ENCODE measurements around the gene ALG5.

Gene ALG5

GRCh38 chr13:36975172-36975571 lies 24.0 kb downstream of the ALG5 start:
- DNase-seq: no peak

GRCh38 chr13:36973621-36974295 lies 25.4 kb downstream of the ALG5 start:
- DNase-seq: no peak

GRCh38 chr13:36973009-36973408 lies 26.1 kb downstream of the ALG5 start:
- no peak for DNase-seq

- no peak for DNase-seq
Measured at GRCh38 chr13:36966404-36966803, 32.7 kb downstream of the ALG5 start.

GRCh38 chr13:36965767-36966166 lies 33.4 kb downstream of the ALG5 start:
- DNase-seq: no peak

GRCh38 chr13:36959456-36960116 lies 39.6 kb downstream of the ALG5 start:
- DNase-seq: no peak

- no peak for DNase-seq
Measured at GRCh38 chr13:36954542-36954941, 44.6 kb downstream of the ALG5 start.

GRCh38 chr13:36950920-36951319 lies 48.2 kb downstream of the ALG5 start:
- no peak for DNase-seq

GRCh38 chr13:36950330-36950729 lies 48.8 kb downstream of the ALG5 start:
- DNase-seq: no peak

- no peak for DNase-seq
Measured at GRCh38 chr13:36945078-36945477, 54.1 kb downstream of the ALG5 start.

GRCh38 chr13:36925603-36926002 lies 73.5 kb downstream of the ALG5 start:
- DNase-seq: no peak

- no peak for DNase-seq
Measured at GRCh38 chr13:36924001-36924400, 75.1 kb downstream of the ALG5 start.

GRCh38 chr13:36921631-36922301 lies 77.4 kb downstream of the ALG5 start:
- DNase-seq: no peak

GRCh38 chr13:36920616-36921185 lies 78.4 kb downstream of the ALG5 start:
- DNase-seq: no peak

GRCh38 chr13:36919833-36920615 lies 79.1 kb downstream of the ALG5 start, which contains the start of gene SMAD9:
Gene SMAD9 (minus strand): TSS chr13:36920238. CDS start chr13:36879689, 40,549 bp downstream.
- no peak for DNase-seq

- no peak for DNase-seq
Measured at GRCh38 chr13:36919171-36919832, 79.8 kb downstream of the ALG5 start.

GRCh38 chr13:36918246-36919131 lies 80.7 kb downstream of the ALG5 start:
- DNase-seq: no peak

- no peak for DNase-seq
Measured at GRCh38 chr13:36917311-36917710, 81.8 kb downstream of the ALG5 start.

GRCh38 chr13:36915896-36916640 lies 83.1 kb downstream of the ALG5 start:
- no peak for DNase-seq

- no peak for DNase-seq
Measured at GRCh38 chr13:36915106-36915505, 84.0 kb downstream of the ALG5 start.

GRCh38 chr13:36914648-36915047 lies 84.5 kb downstream of the ALG5 start:
- no peak for DNase-seq
